ENCODE data around the gene MASP1. TPM values are rescaled to one million over a fixed set of nuclear protein-coding genes. Genes with fewer than 3 reads are reported as not detected.

MASP1 gene
- total RNA-seq, 4 donors from 2014 or later = 1.0 to 6.0 (median 2.4) TPM

GRCh38 chr3:187281191-187281714 is 10.3 kb downstream of the MASP1 start:
- no peaks in the 10 kb centered on the region for H3K27me3 ChIP-seq
- no peaks in the 10 kb centered on the region for H3K36me3 ChIP-seq
- TF ChIP-seq EP300 (IDR thresholded peaks at IDR 0.05) (no peak), POLR2AphosphoS5 (IDR thresholded peaks at IDR 0.05) (no peak), POLR2A (IDR thresholded peaks at IDR 0.05) (no peak)
- TF ChIP-seq, protein P1, sequence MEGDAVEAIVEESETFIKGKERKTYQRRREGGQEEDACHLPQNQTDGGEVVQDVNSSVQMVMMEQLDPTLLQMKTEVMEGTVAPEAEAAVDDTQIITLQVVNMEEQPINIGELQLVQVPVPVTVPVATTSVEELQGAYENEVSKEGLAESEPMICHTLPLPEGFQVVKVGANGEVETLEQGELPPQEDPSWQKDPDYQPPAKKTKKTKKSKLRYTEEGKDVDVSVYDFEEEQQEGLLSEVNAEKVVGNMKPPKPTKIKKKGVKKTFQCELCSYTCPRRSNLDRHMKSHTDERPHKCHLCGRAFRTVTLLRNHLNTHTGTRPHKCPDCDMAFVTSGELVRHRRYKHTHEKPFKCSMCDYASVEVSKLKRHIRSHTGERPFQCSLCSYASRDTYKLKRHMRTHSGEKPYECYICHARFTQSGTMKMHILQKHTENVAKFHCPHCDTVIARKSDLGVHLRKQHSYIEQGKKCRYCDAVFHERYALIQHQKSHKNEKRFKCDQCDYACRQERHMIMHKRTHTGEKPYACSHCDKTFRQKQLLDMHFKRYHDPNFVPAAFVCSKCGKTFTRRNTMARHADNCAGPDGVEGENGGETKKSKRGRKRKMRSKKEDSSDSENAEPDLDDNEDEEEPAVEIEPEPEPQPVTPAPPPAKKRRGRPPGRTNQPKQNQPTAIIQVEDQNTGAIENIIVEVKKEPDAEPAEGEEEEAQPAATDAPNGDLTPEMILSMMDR (IDR thresholded peaks at IDR 0.05) = no peak
- H3K9me3 ChIP-seq = no peaks in the 10 kb centered on the region
- 59% methylated on average over 4 of the region's 4 CpGs for WGBS
- no peak overlapping the region for H3K4me3 ChIP-seq
- H3K27ac ChIP-seq = no peak overlapping the region
- no peaks in the 10 kb centered on the region for H3K4me1 ChIP-seq
- DNase-seq (ENCODE audit: low spot score in 2 of 2) = no peak

DNA sequence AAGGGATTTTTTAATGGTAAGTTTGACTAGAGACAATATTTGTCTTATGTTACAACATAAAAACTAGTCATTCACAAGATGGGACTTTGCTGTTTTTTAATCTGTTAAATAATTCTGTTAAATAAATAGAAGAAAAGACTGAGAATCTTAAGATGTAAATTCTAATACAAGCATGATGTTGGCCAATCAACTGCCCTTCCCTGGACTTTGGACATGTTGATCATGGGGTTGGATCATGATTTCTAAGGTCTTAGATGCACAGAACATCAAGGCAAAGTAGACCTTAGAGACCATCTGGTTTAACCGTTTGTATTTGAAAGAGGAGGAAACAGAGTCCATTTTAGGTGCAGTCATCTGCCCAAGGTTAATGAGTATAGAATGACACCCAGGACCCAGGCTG is 10.9 kb downstream of the MASP1 start:
- Histone ChIP-seq H3K36me3 (no peaks in the 10 kb centered on the region), H3K27me3 (no peaks in the 10 kb centered on the region), H3K4me3 (no peak overlapping the region), H3K4me1 (no peaks in the 10 kb centered on the region), H3K9me3 (no peaks in the 10 kb centered on the region), H3K27ac (no peak overlapping the region)
- TF ChIP-seq POLR2A (IDR thresholded peaks at IDR 0.05) = no peak
- no peak for TF ChIP-seq POLR2AphosphoS5 (IDR thresholded peaks at IDR 0.05)
- DNase-seq (ENCODE audit: low spot score in 2 of 2) = no peak
- WGBS = 79% methylated on average over 1 of the region's 1 CpG

GRCh38 chr3:187277129-187277462 is 14.4 kb downstream of the MASP1 start:
- H3K27me3 ChIP-seq = no peaks in the 10 kb centered on the region
- TF ChIP-seq, protein P1 (IDR thresholded peaks at IDR 0.05) = no peak
- TF ChIP-seq POLR2A (IDR thresholded peaks at IDR 0.05) = no peak
- no peak for TF ChIP-seq EP300 (IDR thresholded peaks at IDR 0.05)
- TF ChIP-seq POLR2AphosphoS5 (IDR thresholded peaks at IDR 0.05) = no peak
- no peaks in the 10 kb centered on the region for H3K36me3 ChIP-seq
- H3K9me3 ChIP-seq = no peaks in the 10 kb centered on the region
- H3K4me3 ChIP-seq = no peak overlapping the region
- no peaks in the 10 kb centered on the region for H3K4me1 ChIP-seq
- no peak overlapping the region for H3K27ac ChIP-seq
- no peak for DNase-seq (ENCODE audit: low spot score in 2 of 2)
- WGBS = 25% methylated on average over 1 of the region's 1 CpG

GRCh38 chr3:187276397-187277128 is 15.0 kb downstream of the MASP1 start:
- Histone ChIP-seq H3K4me3 (no peak overlapping the region), H3K27ac (no peak overlapping the region), H3K27me3 (no peaks in the 10 kb centered on the region), H3K36me3 (no peaks in the 10 kb centered on the region), H3K9me3 (no peaks in the 10 kb centered on the region), H3K4me1 (no peaks in the 10 kb centered on the region)
- WGBS = 88% methylated on average over 7 of the region's 7 CpGs
- no peak for DNase-seq (ENCODE audit: low spot score in 2 of 2)
- TF ChIP-seq, protein P1 (IDR thresholded peaks at IDR 0.05) = no peak
- no peak for TF ChIP-seq EP300 (IDR thresholded peaks at IDR 0.05)
- no peak for TF ChIP-seq POLR2AphosphoS5 (IDR thresholded peaks at IDR 0.05)
- TF ChIP-seq POLR2A (IDR thresholded peaks at IDR 0.05) = no peak

DNA sequence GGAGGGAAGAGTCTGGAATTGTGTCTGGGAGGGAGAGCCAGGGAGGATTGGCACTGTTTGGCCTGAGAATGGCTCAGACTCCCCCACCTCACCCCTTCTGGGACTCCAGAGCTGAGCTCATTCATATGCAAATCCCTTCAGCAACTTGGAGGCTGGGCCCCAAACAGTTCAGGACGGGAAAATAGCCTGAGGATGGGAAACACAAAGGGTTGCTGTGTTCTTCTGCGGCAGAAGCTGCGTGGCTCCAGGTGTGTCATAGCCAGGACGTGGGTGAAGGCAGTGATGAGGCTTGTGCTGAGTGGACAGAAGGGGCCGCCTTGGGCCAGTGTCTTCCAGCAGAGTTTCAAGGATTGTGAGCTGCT is 16.6 kb downstream of the MASP1 start:
- Histone ChIP-seq H3K27me3 (no peaks in the 10 kb centered on the region), H3K4me3 (no peak overlapping the region), H3K36me3 (no peaks in the 10 kb centered on the region), H3K9me3 (no peaks in the 10 kb centered on the region), H3K4me1 (no peaks in the 10 kb centered on the region), H3K27ac (no peak overlapping the region)
- no peak for TF ChIP-seq EP300 (IDR thresholded peaks at IDR 0.05)
- TF ChIP-seq, protein P1 (IDR thresholded peaks at IDR 0.05) = no peak
- TF ChIP-seq POLR2A (IDR thresholded peaks at IDR 0.05) = no peak
- TF ChIP-seq POLR2AphosphoS5 (IDR thresholded peaks at IDR 0.05) = no peak
- 31% methylated on average over 5 of the region's 5 CpGs for WGBS
- DNase-seq (ENCODE audit: low spot score in 2 of 2) = no peak

Data from suprapubic skin (tissue), 4 donors.